Left lung (tissue), 10 donors: ENCODE measurements around the gene TMEM192. TPM values are rescaled to one million over a fixed set of nuclear protein-coding genes. Genes with fewer than 3 reads are reported as not detected.

Experiments
- ATAC-seq: fragments of 200-7000 bp; cut with Tn5 transposase; one replicate; pipeline ENCODE4 v1.9.1; 2020; ENCODE audit warnings: moderate library complexity
- DNase-seq, 4 donors: peaks; one replicate each; pipeline ENCODE4 v3.0.0-alpha.2; 2013 to 2020
- H3K27ac ChIP-seq, 2 donors: fragments of 200-600 bp; sonication (generic) in 1 of 2; one replicate each; pipeline versions ENCODE4 v1.5.0 to v1.8.0; 2020 to 2021
- H3K27me3 ChIP-seq, 2 donors: fragments of 200-600 bp; sonication (generic) in 1 of 2; one replicate each; pipeline versions ENCODE4 v1.5.0 to v1.8.0; 2020 to 2021
- H3K36me3 ChIP-seq, 2 donors: fragments of 200-600 bp; sonication (generic) in 1 of 2; one replicate each; pipeline versions ENCODE4 v1.5.0 to v1.8.0; 2020 to 2021
- H3K4me1 ChIP-seq, 2 donors: fragments of 200-600 bp; one replicate each; pipeline ENCODE4 v1.8.0; 2021
- H3K4me3 ChIP-seq, 2 donors: fragments of 200-600 bp; sonication (generic) in 1 of 2; one replicate each; pipeline versions ENCODE4 v1.5.0 to v1.8.0; 2020 to 2021; ENCODE audit warnings: mild to moderate bottlenecking in 1 of 2
- H3K9me3 ChIP-seq, 2 donors: fragments of 200-600 bp; sonication (generic) in 1 of 2; one replicate each; pipeline versions ENCODE4 v1.5.0 to v1.8.0; 2020 to 2021
- intact Hi-C, 2 donors: fragments of 100-400 bp; cut with DNase I; formaldehyde crosslinking; loops; one replicate each; pipeline versions ENCODE4 v1.11.2 to v1.14.2; 2022
- polyA plus RNA-seq, 6 donors: library from polyadenylated mRNA; unstranded; fragments of 120-200 nt; gene quantifications; one replicate each; pipeline ENCODE4 v1.2.1, GENCODE V29; 2013; ENCODE audit not compliant: insufficient read length in 6 of 6
- total RNA-seq, 2 donors: library from RNA; stranded (reverse); fragmentation: NEBNext Ultra II Directional; extraction: Animal tissue kit (Norgen Biotek cat#: 25700); gene quantifications; one replicate each; pipeline ENCODE4 v1.2.1, GENCODE V29; 2021
- TF ChIP-seq, protein P1 (sequence below), 2 donors: fragments of 200-600 bp; sonication (generic) in 1 of 2; IDR thresholded peaks; one replicate each; pipeline versions ENCODE4 v1.5.0 to v1.8.0; 2021; ENCODE audit warnings: antibody characterized with exemption in 2 of 2
- donor health status: DM: no; HTN: yes; CAD: no.
- donor health status: DM: no; HTN: no; CAD: no.

TMEM192 gene
- total and polyA plus RNA-seq, 8 donors = 16.8 to 25.8 (median 19.6) TPM

GRCh38 chr4:165060938-165061337 is 51.7 kb downstream of the TMEM192 start:
- Histone ChIP-seq H3K27ac (no peak overlapping the region), H3K9me3 (no peaks in the 10 kb centered on the region), H3K27me3 (no peaks in the 10 kb centered on the region), H3K36me3 (no peaks in the 10 kb centered on the region), H3K4me1 (no peaks in the 10 kb centered on the region), H3K4me3 (no peak overlapping the region)
- ATAC-seq (no peak), DNase-seq (no peak)
- TF ChIP-seq, protein P1, sequence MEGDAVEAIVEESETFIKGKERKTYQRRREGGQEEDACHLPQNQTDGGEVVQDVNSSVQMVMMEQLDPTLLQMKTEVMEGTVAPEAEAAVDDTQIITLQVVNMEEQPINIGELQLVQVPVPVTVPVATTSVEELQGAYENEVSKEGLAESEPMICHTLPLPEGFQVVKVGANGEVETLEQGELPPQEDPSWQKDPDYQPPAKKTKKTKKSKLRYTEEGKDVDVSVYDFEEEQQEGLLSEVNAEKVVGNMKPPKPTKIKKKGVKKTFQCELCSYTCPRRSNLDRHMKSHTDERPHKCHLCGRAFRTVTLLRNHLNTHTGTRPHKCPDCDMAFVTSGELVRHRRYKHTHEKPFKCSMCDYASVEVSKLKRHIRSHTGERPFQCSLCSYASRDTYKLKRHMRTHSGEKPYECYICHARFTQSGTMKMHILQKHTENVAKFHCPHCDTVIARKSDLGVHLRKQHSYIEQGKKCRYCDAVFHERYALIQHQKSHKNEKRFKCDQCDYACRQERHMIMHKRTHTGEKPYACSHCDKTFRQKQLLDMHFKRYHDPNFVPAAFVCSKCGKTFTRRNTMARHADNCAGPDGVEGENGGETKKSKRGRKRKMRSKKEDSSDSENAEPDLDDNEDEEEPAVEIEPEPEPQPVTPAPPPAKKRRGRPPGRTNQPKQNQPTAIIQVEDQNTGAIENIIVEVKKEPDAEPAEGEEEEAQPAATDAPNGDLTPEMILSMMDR (IDR thresholded peaks at IDR 0.05) = no peak
- intact Hi-C loops = no loop called here

DNA sequence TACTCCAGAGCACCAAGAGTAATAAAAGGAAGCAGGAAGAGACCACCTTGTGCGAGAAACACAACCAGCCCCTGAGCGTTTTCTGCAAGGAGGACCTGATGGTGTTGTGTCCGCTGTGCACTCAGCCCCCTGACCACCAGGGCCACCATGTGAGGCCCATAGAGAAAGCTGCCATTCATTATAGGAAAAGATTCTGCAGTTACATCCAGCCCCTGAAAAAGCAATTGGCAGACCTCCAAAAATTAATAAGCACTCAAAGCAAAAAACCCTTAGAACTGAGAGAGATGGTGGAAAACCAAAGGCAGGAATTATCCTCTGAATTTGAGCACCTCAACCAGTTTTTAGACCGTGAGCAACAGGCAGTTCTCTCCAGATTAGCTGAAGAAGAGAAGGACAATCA is 53.3 kb downstream of the TMEM192 start:
- DNase-seq = peak in 1 of 4 donors; percentile 14
- H3K9me3 ChIP-seq = no peaks in the 10 kb centered on the region
- intact Hi-C loops = no loop called here

DNA sequence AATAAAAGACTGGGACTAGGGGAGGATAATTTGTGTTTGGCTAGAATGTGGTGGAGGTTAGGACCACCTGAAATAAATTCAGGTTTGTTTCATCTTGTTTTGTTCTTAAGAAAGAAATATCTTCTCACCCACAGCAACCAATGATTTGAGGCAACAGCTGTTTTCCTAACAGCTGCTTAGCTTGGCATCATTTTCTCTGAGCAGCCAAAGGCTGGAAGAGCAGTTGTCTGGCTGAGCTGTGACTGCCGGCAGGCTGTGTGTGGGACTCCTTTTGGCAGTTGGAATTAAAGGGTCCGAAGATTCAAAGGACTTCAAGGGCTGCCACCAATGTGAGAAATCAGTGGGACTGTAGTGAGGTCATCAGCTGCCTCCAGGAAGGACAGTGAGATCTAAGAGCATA is 54.0 kb downstream of the TMEM192 start:
- no peaks in the 10 kb centered on the region for H3K4me1 ChIP-seq
- no peak overlapping the region for H3K27ac ChIP-seq
- no peaks in the 10 kb centered on the region for H3K27me3 ChIP-seq

More for the DNA sequence above, 53.3 kb downstream of the TMEM192 start:
- ATAC-seq = no peak
- Histone ChIP-seq H3K36me3 (no peaks in the 10 kb centered on the region), H3K27me3 (no peaks in the 10 kb centered on the region), H3K4me3 (no peak overlapping the region), H3K4me1 (no peaks in the 10 kb centered on the region), H3K27ac (no peak overlapping the region)
- TF ChIP-seq, protein P1 (IDR thresholded peaks at IDR 0.05) = no peak

DNA sequence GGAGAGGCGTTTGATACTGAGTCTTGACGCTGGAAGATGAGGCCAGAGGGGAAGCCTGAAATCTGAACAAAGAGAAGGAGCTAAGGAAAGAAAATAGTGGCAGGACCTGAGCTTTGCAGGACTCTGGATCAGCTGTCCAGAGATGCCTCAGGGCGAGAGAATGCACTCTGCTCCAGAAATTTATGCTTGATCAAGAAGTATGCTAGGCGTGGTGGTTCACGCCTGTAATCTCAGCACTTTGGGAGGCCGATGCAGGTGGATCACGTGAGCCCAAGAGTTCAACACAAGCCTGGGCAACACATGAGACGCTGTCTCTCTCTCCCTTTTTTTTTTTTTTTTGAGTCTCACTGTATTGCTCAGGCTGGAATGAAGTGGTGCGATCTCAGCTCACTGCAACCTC is 57.1 kb downstream of the TMEM192 start:
- Histone ChIP-seq H3K9me3 (no peaks in the 10 kb centered on the region), H3K4me1 (no peaks in the 10 kb centered on the region), H3K4me3 (no peak overlapping the region), H3K27ac (no peak overlapping the region), H3K36me3 (no peaks in the 10 kb centered on the region), H3K27me3 (no peaks in the 10 kb centered on the region)
- intact Hi-C loops = no loop called here
- no peak for ATAC-seq
- DNase-seq = no peak
- TF ChIP-seq, protein P1 (IDR thresholded peaks at IDR 0.05) = no peak

More for the DNA sequence above, 54.0 kb downstream of the TMEM192 start:
- TF ChIP-seq, protein P1 (IDR thresholded peaks at IDR 0.05) = no peak
- Histone ChIP-seq H3K36me3 (no peaks in the 10 kb centered on the region), H3K4me3 (no peak overlapping the region), H3K9me3 (no peaks in the 10 kb centered on the region)
- peak in 1 of 4 donors; percentile 17 for DNase-seq
- no peak for ATAC-seq
- intact Hi-C loops = no loop called here

DNA sequence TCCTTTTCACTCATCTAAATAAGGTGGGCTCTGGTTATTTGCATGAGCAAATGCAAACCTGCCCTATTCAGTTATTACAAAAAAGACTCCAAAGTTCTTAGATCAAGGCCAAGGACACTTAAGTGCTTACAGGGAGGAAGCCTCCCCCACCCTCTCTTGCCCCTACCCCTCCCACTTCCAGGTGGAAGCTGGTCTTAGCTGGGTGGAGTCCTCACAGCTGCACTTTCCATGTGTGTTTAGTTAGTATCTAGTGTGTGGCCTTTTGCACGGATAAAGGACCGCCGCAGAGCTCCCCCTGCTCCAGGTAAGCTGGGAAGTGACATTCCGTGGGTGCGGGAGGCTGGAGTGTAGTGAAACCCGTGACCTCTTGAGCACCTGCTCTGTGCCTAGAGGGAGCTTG is 59.0 kb downstream of the TMEM192 start, which contains the start of gene TRIM75:
Gene TRIM75, plus strand, starts transcription at position 222 of the 400 bp plus-strand sequence. CDS start 5,282 bp downstream, outside the sequence.
- intact Hi-C loops = no loop called here
- ATAC-seq (peak; percentile 80), DNase-seq (no peak)
- no peaks in the 10 kb centered on the region for H3K9me3 ChIP-seq
- H3K27me3 ChIP-seq = no peaks in the 10 kb centered on the region
- TF ChIP-seq, protein P1 (IDR thresholded peaks at IDR 0.05) = no peak
- no peaks in the 10 kb centered on the region for H3K4me1 ChIP-seq
- no peak within 1 kb of the TSS for H3K27ac ChIP-seq
- no peak within 1 kb of the TSS for H3K4me3 ChIP-seq
- H3K36me3 ChIP-seq = no peaks in the 10 kb centered on the region
